Activated CD8-positive, alpha-beta memory T cell treated with anti-CD3 and anti-CD28 coated beads, Interleukin-2, amount 50 U/mL, for 1 hour (primary cell): Measurements from ENCODE around the gene SLC22A12.
"Not testable (repeated sequence)": the region's sequence is repeated elsewhere in the genome, so short reads cannot be mapped to it uniquely, and the experiment has no call there.

Experiments used
- DNase-seq: peaks from one replicate; pipeline ENCODE4 v3.0.0-alpha.2; 2020; ENCODE audit errors: extremely low read depth

The SLC22A12 gene

GRCh38 chr11:64590763-64591221 lies at the start of gene SLC22A12:
SLC22A12 (plus strand) TSS chr11:64591220; CDS start chr11:64591557, 337 bp downstream.
- no peak for DNase-seq

- no peak for DNase-seq
Measured at GRCh38 chr11:64542172-64543125, 48.6 kb upstream of the SLC22A12 start.

GRCh38 chr11:64543818-64544217 lies 47.2 kb upstream of the SLC22A12 start:
- DNase-seq, result no peak

- no peak for DNase-seq
Measured at GRCh38 chr11:64544616-64545296, 46.3 kb upstream of the SLC22A12 start.

GRCh38 chr11:64545619-64546018 lies 45.4 kb upstream of the SLC22A12 start:
- no peak for DNase-seq

GRCh38 chr11:64546176-64546575 lies 44.8 kb upstream of the SLC22A12 start:
- no peak for DNase-seq

- DNase-seq, result no peak
Measured at GRCh38 chr11:64546600-64546999, 44.4 kb upstream of the SLC22A12 start.

GRCh38 chr11:64549969-64550368 lies 41.1 kb upstream of the SLC22A12 start:
- no peak for DNase-seq

GRCh38 chr11:64553554-64554201 lies 37.3 kb upstream of the SLC22A12 start:
- no peak for DNase-seq

GRCh38 chr11:64556044-64556720 lies 34.8 kb upstream of the SLC22A12 start:
- no peak for DNase-seq

GRCh38 chr11:64556721-64557250 lies 34.2 kb upstream of the SLC22A12 start:
- no peak for DNase-seq

GRCh38 chr11:64558065-64558745 lies 32.8 kb upstream of the SLC22A12 start:
- no peak for DNase-seq

- DNase-seq, result no peak
Measured at GRCh38 chr11:64558869-64559268, 32.2 kb upstream of the SLC22A12 start.

- DNase-seq, result no peak
Measured at GRCh38 chr11:64559351-64560138, 31.5 kb upstream of the SLC22A12 start.

- DNase-seq, result no peak
Measured at GRCh38 chr11:64560139-64560771, 30.8 kb upstream of the SLC22A12 start.

- no peak for DNase-seq
Measured at GRCh38 chr11:64560941-64561340, 30.1 kb upstream of the SLC22A12 start.

GRCh38 chr11:64561429-64561828 lies 29.6 kb upstream of the SLC22A12 start:
- not testable (repeated sequence) for DNase-seq

- DNase-seq, result no peak
Measured at GRCh38 chr11:64561984-64562722, 28.9 kb upstream of the SLC22A12 start.
